ENCODE measurements around the gene PPARA. TPM values are rescaled to one million over a fixed set of nuclear protein-coding genes. Genes with fewer than 3 reads are reported as not detected.
"Not testable (repeated sequence)": the region's sequence is repeated elsewhere in the genome, so short reads cannot be mapped to it uniquely, and the experiment has no call there.

The PPARA gene
- total and polyA plus RNA-seq, 7 experiments from 2014 or later, result 3.7 to 21.6 (median 16.4) TPM

GRCh38 chr22:46259374-46259773 lies 109.0 kb downstream of the PPARA start:
- POLR2A ChIA-PET, result no interaction called here
- H3K27ac ChIP-seq (ENCODE audit: low read depth, low read length), result no peak overlapping the region
- Mint-ChIP-seq H3K27ac (no peak overlapping the region), H3K4me3 (no peak overlapping the region), H3K36me3 (peaks cover 0 to 26% (median 8%) of the 10 kb centered on the region in 5 donors), H3K27me3 (peaks cover 38 to 70% (median 48%) of the 10 kb centered on the region in 5 donors), H3K4me1 (peaks cover 2 to 10% (median 3%) of the 10 kb centered on the region in 7 donors), H3K9me3 (peaks cover 0 to 51% (median 3%) of the 10 kb centered on the region in 11 donors)
- DNase-seq (no peak), ATAC-seq (no peak)
- no peaks in the 10 kb centered on the region for H3K36me3 ChIP-seq (ENCODE audit: control insufficient read depth in 2 of 3, insufficient read depth in 3 of 3, low read length in 3 of 3)
- peaks cover 0 to 14% of the 10 kb centered on the region in 2 donors for H3K27me3 ChIP-seq (ENCODE audit: control insufficient read depth in 2 of 2, insufficient read depth in 2 of 2, low read length in 2 of 2)
- CTCF ChIA-PET, result no interaction called here
- peaks cover 0 to 5% (median 0%) of the 10 kb centered on the region in 3 experiments for H3K9me3 ChIP-seq (ENCODE audit: control insufficient read depth in 2 of 3, low read length in 3 of 3)
- H3K4me3 ChIP-seq (ENCODE audit: low read length), result no peak overlapping the region
- no peaks in the 10 kb centered on the region for H3K4me1 ChIP-seq (ENCODE audit: control insufficient read depth in 2 of 2, insufficient read depth in 2 of 2, low read length in 2 of 2)
- intact Hi-C loops (cut with micrococcal nuclease), result loop anchor here in 1 of 2 donors (10.0 kb wide), 1 partner anchor 75 kb away; the partner anchor contains the start of gene TRMU

DNA sequence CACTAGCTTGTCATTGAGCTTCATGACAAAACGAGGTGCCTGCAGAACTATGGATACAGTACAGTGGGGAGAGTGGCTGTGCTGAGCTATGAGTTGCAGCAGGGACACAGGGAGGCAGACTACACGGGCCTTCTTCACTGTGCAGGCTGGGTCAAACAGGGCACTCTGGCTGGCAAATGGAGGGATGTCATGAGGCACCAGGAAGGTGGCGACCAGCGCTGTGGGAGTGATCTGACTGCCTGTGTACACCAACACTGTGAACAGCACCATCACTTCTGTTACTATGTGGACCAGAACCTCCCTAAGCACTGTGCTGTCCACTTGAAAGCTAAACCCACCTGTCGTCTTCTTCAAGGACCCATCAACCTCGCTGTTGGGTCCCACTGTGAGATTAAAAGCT lies 109.7 kb downstream of the PPARA start:
- no peaks in the 10 kb centered on the region for H3K36me3 ChIP-seq (ENCODE audit: control insufficient read depth in 2 of 3, insufficient read depth in 3 of 3, low read length in 3 of 3)
- DNase-seq (no peak), ATAC-seq (no peak)
- intact Hi-C loops (cut with micrococcal nuclease), result no loop called here
- H3K4me3 Mint-ChIP-seq, result no peak overlapping the region
- peaks cover 0 to 26% (median 9%) of the 10 kb centered on the region in 5 donors for H3K36me3 Mint-ChIP-seq
- H3K27me3 ChIP-seq (ENCODE audit: control insufficient read depth in 2 of 2, insufficient read depth in 2 of 2, low read length in 2 of 2), result peaks cover 0 to 14% of the 10 kb centered on the region in 2 donors
- peaks cover 0 to 5% (median 0%) of the 10 kb centered on the region in 3 experiments for H3K9me3 ChIP-seq (ENCODE audit: control insufficient read depth in 2 of 3, low read length in 3 of 3)
- peaks cover 0 to 51% (median 3%) of the 10 kb centered on the region in 11 donors for H3K9me3 Mint-ChIP-seq
- H3K27me3 Mint-ChIP-seq, result peaks cover 40 to 76% (median 52%) of the 10 kb centered on the region in 5 donors
- no peak overlapping the region for H3K27ac ChIP-seq (ENCODE audit: low read depth, low read length)
- H3K4me1 Mint-ChIP-seq, result peaks cover 0 to 8% (median 3%) of the 10 kb centered on the region in 7 donors
- POLR2A ChIA-PET, result no interaction called here
- H3K27ac Mint-ChIP-seq, result no peak overlapping the region
- CTCF ChIA-PET, result no interaction called here
- H3K4me3 ChIP-seq (ENCODE audit: low read length), result no peak overlapping the region
- no peaks in the 10 kb centered on the region for H3K4me1 ChIP-seq (ENCODE audit: control insufficient read depth in 2 of 2, insufficient read depth in 2 of 2, low read length in 2 of 2)

- H3K36me3 ChIP-seq (ENCODE audit: control insufficient read depth in 2 of 3, insufficient read depth in 3 of 3, low read length in 3 of 3), result no peaks in the 10 kb centered on the region
- ChIA-PET POLR2A (no interaction called here), CTCF (no interaction called here)
- H3K4me3 ChIP-seq (ENCODE audit: low read length), result no peak overlapping the region
- Mint-ChIP-seq H3K4me1 (peaks cover 6 to 14% (median 9%) of the 10 kb centered on the region in 7 donors), H3K9me3 (peaks cover 0 to 55% (median 12%) of the 10 kb centered on the region in 11 donors), H3K4me3 (peak overlapping the region in 3 of 10 donors; percentile 8 to 42 (median 13)), H3K27me3 (peaks cover 42 to 83% (median 67%) of the 10 kb centered on the region in 5 donors), H3K36me3 (peaks cover 0 to 26% (median 14%) of the 10 kb centered on the region in 5 donors), H3K27ac (no peak overlapping the region)
- intact Hi-C loops (cut with micrococcal nuclease), result no loop called here
- DNase-seq, result peak in 1 of 9 donors; percentile 32
- peaks cover 0 to 14% of the 10 kb centered on the region in 2 donors for H3K27me3 ChIP-seq (ENCODE audit: control insufficient read depth in 2 of 2, insufficient read depth in 2 of 2, low read length in 2 of 2)
- ATAC-seq, result peak; percentile 84
- H3K4me1 ChIP-seq (ENCODE audit: control insufficient read depth in 2 of 2, insufficient read depth in 2 of 2, low read length in 2 of 2), result no peaks in the 10 kb centered on the region
- no peak overlapping the region for H3K27ac ChIP-seq (ENCODE audit: low read depth, low read length)
- H3K9me3 ChIP-seq (ENCODE audit: control insufficient read depth in 2 of 3, low read length in 3 of 3), result no peaks in the 10 kb centered on the region
These were observed 112.3 kb downstream of the PPARA start for GRCh38 chr22:46262449-46263215.

DNA sequence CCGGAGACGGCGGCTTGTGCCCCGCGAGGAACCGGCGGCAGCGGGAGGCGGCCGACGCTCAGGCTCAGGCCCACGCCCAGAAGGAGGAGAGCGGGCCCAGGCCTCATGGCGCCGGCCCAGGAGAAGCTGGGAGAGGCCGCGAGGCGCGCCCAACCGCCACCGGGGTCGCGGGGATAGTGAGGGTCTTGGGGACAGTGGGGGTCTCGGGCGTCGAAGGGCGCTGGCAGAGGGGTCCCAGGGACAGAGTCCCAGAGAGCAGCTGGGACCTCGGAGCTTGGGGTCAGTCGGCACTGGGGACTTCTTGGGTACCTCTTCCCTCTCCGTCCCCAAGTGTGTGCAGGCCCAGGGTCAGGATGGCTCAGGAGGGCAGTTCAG lies 112.9 kb downstream of the PPARA start, which contains the start of gene PKDREJ:
Gene PKDREJ, minus strand, starts transcription at position 128 of the 375 bp plus-strand sequence. Its CDS starts 21 bp downstream, at position 107.
- Mint-ChIP-seq H3K27ac (no peak within 1 kb of the TSS), H3K4me3 (peak within 1 kb of the TSS in 8 of 10 donors; percentile 3 to 73 (median 56)), H3K36me3 (peaks cover 0 to 23% (median 14%) of the 10 kb centered on the region in 5 donors), H3K27me3 (peaks cover 42 to 78% (median 61%) of the 10 kb centered on the region in 5 donors), H3K9me3 (peaks cover 0 to 50% (median 7%) of the 10 kb centered on the region in 11 donors), H3K4me1 (peaks cover 7 to 17% (median 9%) of the 10 kb centered on the region in 7 donors)
- ATAC-seq (no peak), DNase-seq (no peak)
- Histone ChIP-seq H3K4me1 (ENCODE audit: control insufficient read depth in 2 of 2, insufficient read depth in 2 of 2, low read length in 2 of 2) (peaks cover 0 to under 1% of the 10 kb centered on the region in 2 donors), H3K27ac (ENCODE audit: low read depth, low read length) (no peak within 1 kb of the TSS), H3K27me3 (ENCODE audit: control insufficient read depth in 2 of 2, insufficient read depth in 2 of 2, low read length in 2 of 2) (peaks cover 0 to 14% of the 10 kb centered on the region in 2 donors), H3K4me3 (ENCODE audit: low read length) (no peak within 1 kb of the TSS), H3K36me3 (ENCODE audit: control insufficient read depth in 2 of 3, insufficient read depth in 3 of 3, low read length in 3 of 3) (no peaks in the 10 kb centered on the region), H3K9me3 (ENCODE audit: control insufficient read depth in 2 of 3, low read length in 3 of 3) (no peaks in the 10 kb centered on the region)
- POLR2A ChIA-PET, result no interaction called here
- intact Hi-C loops (cut with micrococcal nuclease), result no loop called here
- CTCF ChIA-PET, result no interaction called here

GRCh38 chr22:46264520-46264919 lies 114.2 kb downstream of the PPARA start:
- Mint-ChIP-seq H3K36me3 (peaks cover 0 to 23% (median 14%) of the 10 kb centered on the region in 5 donors), H3K9me3 (peaks cover 0 to 36% (median 4%) of the 10 kb centered on the region in 11 donors), H3K4me1 (peaks cover 9 to 21% (median 11%) of the 10 kb centered on the region in 7 donors), H3K27me3 (peaks cover 37 to 65% (median 53%) of the 10 kb centered on the region in 5 donors)
- CTCF ChIA-PET; ATAC-seq; H3K4me1 ChIP-seq (ENCODE audit: control insufficient read depth in 2 of 2, insufficient read depth in 2 of 2, low read length in 2 of 2); intact Hi-C loops (cut with micrococcal nuclease); H3K9me3 ChIP-seq (ENCODE audit: control insufficient read depth in 2 of 3, low read length in 3 of 3); H3K27ac ChIP-seq (ENCODE audit: low read depth, low read length); DNase-seq; POLR2A ChIA-PET; H3K4me3 Mint-ChIP-seq; H3K4me3 ChIP-seq (ENCODE audit: low read length); H3K27ac Mint-ChIP-seq; H3K36me3 ChIP-seq (ENCODE audit: control insufficient read depth in 2 of 3, insufficient read depth in 3 of 3, low read length in 3 of 3): not testable (repeated sequence)
- H3K27me3 ChIP-seq (ENCODE audit: control insufficient read depth in 2 of 2, insufficient read depth in 2 of 2, low read length in 2 of 2), result peaks cover 0 to 14% of the 10 kb centered on the region in 2 donors

DNA sequence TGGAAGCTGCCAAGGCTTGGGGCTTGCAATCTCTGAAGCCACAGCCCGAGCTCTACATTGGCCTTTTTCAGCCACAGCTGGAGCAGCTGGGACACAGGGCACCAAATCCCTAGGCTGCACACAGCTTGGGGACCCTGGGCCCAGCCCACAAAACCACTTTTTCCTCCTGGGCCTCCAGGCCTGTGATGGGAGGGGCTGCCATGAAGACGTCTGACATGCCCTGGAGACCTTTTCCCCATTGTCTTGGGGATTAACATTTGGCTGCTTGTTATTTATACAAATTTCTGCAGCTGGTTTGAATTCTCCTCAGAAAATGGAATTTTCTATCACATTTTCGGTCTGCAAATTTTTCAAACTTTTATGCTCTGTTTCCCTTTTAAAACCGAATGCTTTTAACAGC lies 115.3 kb downstream of the PPARA start:
- intact Hi-C loops (cut with micrococcal nuclease), result loop anchor here in 1 of 2 donors (2.0 kb wide), 1 partner anchor 15 kb away; the partner anchor contains the start of gene CDPF1
- Mint-ChIP-seq H3K9me3 (peaks cover 0 to 26% (median 3%) of the 10 kb centered on the region in 11 donors), H3K36me3 (peaks cover 0 to 18% (median 14%) of the 10 kb centered on the region in 5 donors), H3K27me3 (peaks cover 33 to 54% (median 43%) of the 10 kb centered on the region in 5 donors), H3K4me1 (peaks cover 9 to 27% (median 17%) of the 10 kb centered on the region in 7 donors)
- H3K36me3 ChIP-seq (ENCODE audit: control insufficient read depth in 2 of 3, insufficient read depth in 3 of 3, low read length in 3 of 3); H3K27ac ChIP-seq (ENCODE audit: low read depth, low read length); H3K4me3 ChIP-seq (ENCODE audit: low read length); H3K27ac Mint-ChIP-seq; DNase-seq; POLR2A ChIA-PET; CTCF ChIA-PET; H3K4me3 Mint-ChIP-seq; H3K4me1 ChIP-seq (ENCODE audit: control insufficient read depth in 2 of 2, insufficient read depth in 2 of 2, low read length in 2 of 2); H3K9me3 ChIP-seq (ENCODE audit: control insufficient read depth in 2 of 3, low read length in 3 of 3); ATAC-seq: not testable (repeated sequence)
- H3K27me3 ChIP-seq (ENCODE audit: control insufficient read depth in 2 of 2, insufficient read depth in 2 of 2, low read length in 2 of 2), result peaks cover 0 to 14% of the 10 kb centered on the region in 2 donors
